Prostate gland (tissue), 2 donors: ENCODE data around the gene AKT3. TPM values are rescaled to one million over a fixed set of nuclear protein-coding genes. Genes with fewer than 3 reads are reported as not detected.

Experiments used
- DNase-seq: peaks from one replicate; pipeline ENCODE4 v3.0.0-alpha.2; 2019; ENCODE audit warnings: low spot score
- H3K27ac ChIP-seq, 2 donors: fragments of 200-600 bp; sonication (generic); 2 replicates each; pipeline ENCODE4 v1.5.1; 2017 to 2019
- H3K27me3 ChIP-seq: fragments of 200-600 bp; sonication (generic); replicated peaks from 2 replicates; pipeline ENCODE4 v1.5.1; 2019; ENCODE audit not compliant: insufficient read depth
- H3K36me3 ChIP-seq, 2 donors: fragments of 200-600 bp; sonication (generic); 1 replicate in 1 of 2; 2 replicates in 1 of 2; pipeline versions ENCODE4 v1.5.1 to v1.8.1; 2017 to 2019
- H3K4me1 ChIP-seq: fragments of 200-600 bp; sonication (generic); replicated peaks from 2 replicates; pipeline ENCODE4 v1.5.1; 2019
- H3K4me3 ChIP-seq, 2 donors: fragments of 200-600 bp; sonication (generic); 2 replicates each; pipeline ENCODE4 v1.5.1; 2017 to 2019
- H3K9me3 ChIP-seq: fragments of 200-600 bp; sonication (generic); 2 replicates; pipeline ENCODE4 v1.5.1; 2017
- POLR2A ChIP-seq: fragments of 450-650 bp; IDR thresholded peaks from one replicate; pipeline ENCODE4 v1.6.1; 2016; ENCODE audit warnings: antibody characterized with exemption, mild to moderate bottlenecking
- POLR2AphosphoS5 ChIP-seq: sonication (generic); formaldehyde crosslinking; IDR thresholded peaks from one replicate; pipeline ENCODE4 v1.6.1; 2017; ENCODE audit warnings: antibody characterized with exemption
- WGBS: methylation state at CpG from one replicate; pipeline ENCODE4 v1.1.5; 2018; 5-methylcytosine and 5-hydroxymethylcytosine counted together
- intact Hi-C: fragments of 100-400 bp; cut with DNase I; formaldehyde crosslinking; loops from one replicate; pipeline ENCODE4 v1.14.2; 2022
- total RNA-seq, 2 donors: library from RNA; depleted of rRNA; stranded (reverse); fragments of >200 nt; gene quantifications; one replicate each; pipeline ENCODE4 v1.1.0, GENCODE V29; 2016
- TF ChIP-seq, protein P1 (sequence below), 4 experiments: fragments of 200-600 bp in 2 of 4; fragments of 450-650 bp in 2 of 4; sonication (generic) in 2 of 4; IDR thresholded peaks; 1 replicate in 3 of 4; 2 replicates in 1 of 4; pipeline ENCODE4 v1.5.1; 2016 to 2019; ENCODE audit warnings: antibody characterized with exemption in 4 of 4, mild to moderate bottlenecking in 2 of 4, moderate library complexity in 2 of 4

Gene AKT3
- total RNA-seq, 2 donors from 2014 or later: 40.7 to 62.7 TPM

DNA sequence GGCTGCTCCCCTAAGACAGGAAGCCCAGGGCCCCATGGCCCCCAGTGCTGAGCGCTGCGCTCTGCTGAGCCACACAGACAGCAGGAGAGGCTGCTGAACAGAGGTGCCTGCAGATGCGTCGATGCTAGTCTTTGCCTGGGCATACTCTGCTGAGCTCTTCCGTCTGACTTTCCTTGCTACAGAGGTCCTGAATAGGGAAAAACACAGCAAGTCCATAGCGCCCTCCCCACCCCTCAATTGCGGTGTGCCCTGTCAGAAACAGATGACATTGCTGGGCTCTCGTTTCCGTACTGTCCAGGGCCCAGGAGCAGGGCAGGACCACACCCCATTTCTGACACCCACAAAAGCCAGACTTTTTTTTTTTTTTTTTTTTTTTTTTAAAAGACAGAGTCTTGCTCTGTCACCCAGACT is 341.7 kb downstream of the AKT3 start:
- Histone ChIP-seq H3K36me3 (no peaks in the 10 kb centered on the region), H3K27me3 (no peaks in the 10 kb centered on the region), H3K4me1 (no peaks in the 10 kb centered on the region), H3K4me3 (no peak overlapping the region), H3K9me3 (no peaks in the 10 kb centered on the region), H3K27ac (no peak overlapping the region)
- 78% methylated on average over 9 of the region's 9 CpGs for WGBS
- intact Hi-C loops: no loop called here
- TF ChIP-seq, protein P1, sequence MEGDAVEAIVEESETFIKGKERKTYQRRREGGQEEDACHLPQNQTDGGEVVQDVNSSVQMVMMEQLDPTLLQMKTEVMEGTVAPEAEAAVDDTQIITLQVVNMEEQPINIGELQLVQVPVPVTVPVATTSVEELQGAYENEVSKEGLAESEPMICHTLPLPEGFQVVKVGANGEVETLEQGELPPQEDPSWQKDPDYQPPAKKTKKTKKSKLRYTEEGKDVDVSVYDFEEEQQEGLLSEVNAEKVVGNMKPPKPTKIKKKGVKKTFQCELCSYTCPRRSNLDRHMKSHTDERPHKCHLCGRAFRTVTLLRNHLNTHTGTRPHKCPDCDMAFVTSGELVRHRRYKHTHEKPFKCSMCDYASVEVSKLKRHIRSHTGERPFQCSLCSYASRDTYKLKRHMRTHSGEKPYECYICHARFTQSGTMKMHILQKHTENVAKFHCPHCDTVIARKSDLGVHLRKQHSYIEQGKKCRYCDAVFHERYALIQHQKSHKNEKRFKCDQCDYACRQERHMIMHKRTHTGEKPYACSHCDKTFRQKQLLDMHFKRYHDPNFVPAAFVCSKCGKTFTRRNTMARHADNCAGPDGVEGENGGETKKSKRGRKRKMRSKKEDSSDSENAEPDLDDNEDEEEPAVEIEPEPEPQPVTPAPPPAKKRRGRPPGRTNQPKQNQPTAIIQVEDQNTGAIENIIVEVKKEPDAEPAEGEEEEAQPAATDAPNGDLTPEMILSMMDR (IDR thresholded peaks at IDR 0.05): no peak
- TF ChIP-seq POLR2AphosphoS5: no peak
- no peak for TF ChIP-seq POLR2A
- DNase-seq: no peak

DNA sequence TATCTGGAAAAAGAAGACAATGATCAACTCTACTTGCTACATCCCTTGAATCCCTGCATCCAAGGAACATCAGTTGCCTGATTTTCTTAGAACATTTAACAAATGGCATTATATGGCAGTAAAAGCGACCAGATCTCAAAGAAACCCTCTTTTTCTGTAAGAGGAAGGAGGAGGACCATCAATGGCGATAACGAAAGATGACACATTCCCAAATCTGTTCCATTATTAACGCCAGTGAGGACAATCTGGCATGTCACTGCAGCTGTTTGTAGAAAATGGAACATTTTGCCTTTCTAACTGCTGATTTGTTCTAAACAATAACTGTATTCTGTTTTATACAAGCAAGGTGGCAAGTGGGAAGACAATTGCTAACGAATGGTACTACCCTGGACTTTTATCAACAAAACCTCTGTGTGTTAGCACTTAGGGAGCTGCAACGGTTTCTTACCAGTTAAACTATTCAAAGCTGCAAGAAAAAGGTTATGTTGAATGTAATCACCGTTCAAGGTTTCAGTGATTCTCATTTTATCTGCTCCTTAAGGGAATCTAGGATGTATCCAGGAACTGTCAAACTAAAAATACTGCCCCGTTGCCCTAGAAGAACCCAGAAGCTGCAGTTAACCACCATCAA is 342.3 kb downstream of the AKT3 start:
- TF ChIP-seq POLR2AphosphoS5 (no peak), POLR2A (no peak)
- TF ChIP-seq, protein P1 (IDR thresholded peaks at IDR 0.05): no peak
- intact Hi-C loops: no loop called here
- no peaks in the 10 kb centered on the region for H3K27me3 ChIP-seq
- H3K9me3 ChIP-seq: no peaks in the 10 kb centered on the region
- H3K36me3 ChIP-seq: no peaks in the 10 kb centered on the region
- 89% methylated on average over 8 of the region's 8 CpGs for WGBS
- no peaks in the 10 kb centered on the region for H3K4me1 ChIP-seq
- no peak overlapping the region for H3K27ac ChIP-seq
- no peak overlapping the region for H3K4me3 ChIP-seq
- no peak for DNase-seq

DNA sequence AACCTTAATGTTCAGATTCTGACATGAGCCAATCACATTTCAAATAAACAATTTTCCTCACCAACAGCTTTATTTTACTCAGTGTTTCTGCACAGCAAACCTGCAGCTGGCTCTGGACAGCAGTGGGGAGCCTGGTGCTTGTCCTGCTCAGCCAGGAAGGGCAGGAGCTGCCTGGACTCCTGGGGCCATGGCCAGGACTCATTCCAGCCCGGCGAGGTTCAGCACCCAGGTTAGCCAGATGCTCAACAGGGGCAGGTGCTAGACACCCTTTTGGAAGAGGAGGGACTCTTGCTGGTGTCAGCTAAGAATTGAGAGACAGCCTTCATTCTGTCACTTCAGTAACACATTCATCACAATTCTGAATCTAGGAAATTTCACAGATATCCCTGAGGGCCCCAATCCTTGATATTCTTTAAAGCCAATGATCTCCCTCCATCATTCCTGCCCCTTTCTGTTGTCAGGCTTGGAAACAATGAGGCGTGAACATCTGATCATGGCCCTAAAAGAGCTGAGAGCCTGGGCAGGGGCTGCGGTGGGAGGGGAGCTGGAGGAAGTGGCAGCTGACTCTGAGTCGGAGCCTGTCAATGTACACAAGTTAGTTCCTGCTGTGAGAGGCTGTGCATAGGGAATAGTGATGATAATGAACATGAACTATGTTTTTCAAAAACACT is 342.9 kb downstream of the AKT3 start:
- Histone ChIP-seq H3K4me1 (no peaks in the 10 kb centered on the region), H3K4me3 (no peak overlapping the region), H3K27me3 (no peaks in the 10 kb centered on the region), H3K27ac (no peak overlapping the region), H3K36me3 (no peaks in the 10 kb centered on the region), H3K9me3 (no peaks in the 10 kb centered on the region)
- intact Hi-C loops: no loop called here
- DNase-seq: no peak
- 77% methylated on average over 5 of the region's 5 CpGs for WGBS
- TF ChIP-seq POLR2AphosphoS5: no peak
- TF ChIP-seq, protein P1 (IDR thresholded peaks at IDR 0.05): no peak
- TF ChIP-seq POLR2A: no peak

DNA sequence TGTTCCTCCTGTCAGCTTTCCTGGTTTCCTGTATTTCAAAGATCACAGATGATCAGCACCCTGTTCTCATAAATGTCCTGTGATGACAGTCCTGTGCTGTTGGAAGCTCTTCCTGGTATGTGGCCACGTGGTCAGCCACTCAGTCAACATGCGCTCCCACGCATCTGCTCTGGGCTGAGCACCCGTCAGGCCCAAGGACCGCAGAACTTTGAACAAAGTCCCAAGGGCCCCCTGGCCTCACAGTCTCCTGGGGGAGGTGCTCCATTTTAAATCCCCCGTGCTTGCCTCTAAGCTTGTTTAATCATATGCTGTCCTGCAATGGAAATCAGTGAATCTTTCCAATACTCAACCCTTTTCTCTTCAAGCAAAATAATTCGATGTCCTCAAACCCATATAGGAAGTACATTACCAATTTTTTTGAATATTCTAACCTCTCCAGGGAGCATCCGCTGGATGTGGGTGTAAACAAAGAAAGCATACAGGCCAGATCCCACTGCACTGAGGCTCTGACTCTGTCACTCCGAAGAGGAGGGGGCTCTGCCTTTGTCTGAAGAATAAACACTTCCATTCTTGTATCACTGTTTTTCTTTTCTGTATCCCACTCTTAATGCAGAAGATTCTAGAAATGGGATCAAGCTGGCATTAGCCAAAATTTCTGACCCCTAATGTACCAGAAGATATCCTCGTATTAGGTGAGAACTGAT is 343.9 kb downstream of the AKT3 start:
- DNase-seq: peak; percentile 61
- no peaks in the 10 kb centered on the region for H3K4me1 ChIP-seq
- H3K4me3 ChIP-seq: no peak overlapping the region
- no peaks in the 10 kb centered on the region for H3K36me3 ChIP-seq
- TF ChIP-seq POLR2AphosphoS5 (peak; percentile 74), POLR2A (no peak)
- no peaks in the 10 kb centered on the region for H3K27me3 ChIP-seq
- 69% methylated on average over 10 of the region's 10 CpGs for WGBS
- intact Hi-C loops: no loop called here
- no peak overlapping the region for H3K27ac ChIP-seq
- H3K9me3 ChIP-seq: no peaks in the 10 kb centered on the region

DNA sequence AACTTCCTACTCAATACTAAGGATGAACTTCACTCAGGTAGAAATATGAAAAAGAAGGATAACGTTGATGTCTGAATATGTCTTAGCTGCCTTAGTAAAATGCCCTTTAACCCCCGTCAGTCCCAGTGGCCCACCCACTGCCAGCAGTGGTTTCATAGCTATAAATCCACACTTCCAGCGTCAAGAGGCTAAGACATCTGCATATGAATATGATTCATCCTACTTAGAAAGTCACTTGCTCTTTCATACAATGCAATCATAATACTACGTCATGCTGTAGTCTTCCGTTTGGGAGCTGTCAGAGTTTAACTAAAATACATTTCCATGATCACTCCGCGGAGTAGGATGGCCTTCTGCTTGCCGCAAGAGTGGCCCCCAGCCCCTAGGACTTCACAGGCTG is 346.9 kb downstream of the AKT3 start:
- 96% methylated on average over 8 of the region's 8 CpGs for WGBS
- no peak overlapping the region for H3K4me3 ChIP-seq
- no peaks in the 10 kb centered on the region for H3K36me3 ChIP-seq
- H3K9me3 ChIP-seq: no peaks in the 10 kb centered on the region
- TF ChIP-seq, protein P1 (IDR thresholded peaks at IDR 0.05): no peak
- TF ChIP-seq POLR2AphosphoS5 (no peak), POLR2A (no peak)
- no peaks in the 10 kb centered on the region for H3K27me3 ChIP-seq
- DNase-seq: no peak
- H3K27ac ChIP-seq: no peak overlapping the region
- no peaks in the 10 kb centered on the region for H3K4me1 ChIP-seq
- intact Hi-C loops: no loop called here
